T-helper 22 cell (primary cell): ENCODE measurements around the gene SIM2.

Source experiments
- DNase-seq: peaks from one replicate; pipeline ENCODE4 v3.0.0-alpha.2; 2020; ENCODE audit warnings: low read depth

Gene SIM2

DNA sequence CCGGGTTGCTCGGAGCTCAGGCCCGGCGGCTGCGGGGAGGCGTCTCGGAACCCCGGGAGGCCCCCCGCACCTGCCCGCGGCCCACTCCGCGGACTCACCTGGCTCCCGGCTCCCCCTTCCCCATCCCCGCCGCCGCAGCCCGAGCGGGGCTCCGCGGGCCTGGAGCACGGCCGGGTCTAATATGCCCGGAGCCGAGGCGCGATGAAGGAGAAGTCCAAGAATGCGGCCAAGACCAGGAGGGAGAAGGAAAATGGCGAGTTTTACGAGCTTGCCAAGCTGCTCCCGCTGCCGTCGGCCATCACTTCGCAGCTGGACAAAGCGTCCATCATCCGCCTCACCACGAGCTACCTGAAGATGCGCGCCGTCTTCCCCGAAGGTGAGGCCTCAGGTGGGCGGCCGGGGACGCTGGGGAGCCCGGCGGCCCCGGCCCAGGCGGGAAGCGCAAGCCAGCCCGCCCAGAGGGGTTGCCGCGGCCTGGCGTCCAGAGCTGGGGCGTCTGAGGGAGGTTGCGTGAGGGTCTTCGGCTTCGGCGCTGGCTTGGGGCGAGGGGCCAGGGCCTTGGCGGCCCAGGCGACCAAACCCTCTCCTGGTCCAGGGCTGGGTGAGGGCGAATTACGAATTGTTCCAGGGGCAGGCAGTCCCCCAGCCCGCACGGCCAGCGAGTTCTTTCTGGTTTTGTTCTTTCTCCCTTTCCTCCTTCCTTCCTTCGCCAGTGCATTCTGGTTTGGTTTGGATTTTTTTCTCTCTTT lies 805 bp downstream of the SIM2 start:
- DNase-seq: no peak

DNA sequence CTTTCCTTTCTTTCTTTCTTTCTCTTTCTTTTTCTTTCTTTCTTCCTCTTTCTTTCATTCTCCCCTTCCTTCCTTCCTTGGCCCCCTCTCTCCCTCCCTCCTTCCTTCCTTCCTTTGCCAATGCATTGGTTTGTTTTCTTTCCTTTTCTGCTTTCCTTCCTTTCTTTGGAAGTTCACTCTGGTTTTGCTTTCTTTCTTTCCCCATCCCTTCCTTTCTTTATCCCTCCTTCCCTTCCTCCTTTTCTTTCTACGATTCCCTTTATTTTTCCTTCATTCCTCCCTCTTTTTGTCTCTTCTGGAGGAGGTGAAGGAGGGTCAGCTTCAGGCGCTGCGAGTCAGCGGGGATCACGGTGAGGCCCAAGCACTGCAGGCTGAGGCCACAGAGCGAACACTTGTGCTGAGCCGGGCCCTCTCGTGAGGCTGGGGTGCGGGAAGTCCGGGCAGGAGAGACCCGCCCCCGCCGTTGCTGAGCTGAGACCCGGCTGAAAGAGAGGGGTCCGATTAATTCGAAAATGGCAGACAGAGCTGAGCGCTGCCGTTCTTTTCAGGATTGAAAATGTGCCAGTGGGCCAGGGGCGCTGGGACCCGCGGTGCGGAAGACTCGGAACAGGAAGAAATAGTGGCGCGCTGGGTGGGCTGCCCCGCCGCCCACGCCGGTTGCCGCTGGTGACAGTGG lies 1.5 kb downstream of the SIM2 start:
- no peak for DNase-seq

DNA sequence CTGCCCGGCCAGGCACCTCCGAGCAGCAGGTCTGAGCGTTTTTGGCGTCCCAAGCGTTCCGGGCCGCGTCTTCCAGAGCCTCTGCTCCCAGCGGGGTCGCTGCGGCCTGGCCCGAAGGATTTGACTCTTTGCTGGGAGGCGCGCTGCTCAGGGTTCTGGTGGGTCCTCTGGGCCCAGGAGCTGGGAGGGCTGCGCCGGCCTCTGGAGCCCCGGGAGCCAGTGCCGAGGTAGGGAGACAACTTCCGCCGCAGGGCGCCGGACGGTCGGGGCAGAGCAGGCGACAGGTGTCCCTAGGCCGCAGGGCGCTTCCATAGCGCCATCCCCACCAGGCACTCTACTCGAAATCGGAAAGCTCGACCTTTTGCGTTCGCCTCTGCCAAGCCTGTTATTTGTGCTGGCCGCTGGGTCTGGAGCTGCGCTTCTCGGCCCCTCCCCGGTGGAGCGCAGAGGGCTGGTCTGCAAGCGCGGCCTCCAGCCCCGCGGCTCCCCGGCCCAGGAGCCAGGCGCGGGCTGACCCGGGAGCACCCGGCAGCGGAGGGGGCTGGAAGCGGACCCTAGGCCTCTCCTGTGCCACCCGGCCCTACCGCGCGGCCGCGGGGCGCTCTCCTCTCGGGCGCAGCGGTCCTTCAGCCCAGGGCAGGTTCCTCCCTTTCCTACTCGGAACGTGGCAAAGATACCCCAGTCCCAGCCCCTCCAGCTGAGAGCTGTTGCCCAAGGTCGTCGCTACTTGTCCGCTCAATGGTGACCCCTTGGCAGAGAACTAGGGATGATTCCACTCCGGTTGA lies 2.2 kb downstream of the SIM2 start:
- no peak for DNase-seq

DNA sequence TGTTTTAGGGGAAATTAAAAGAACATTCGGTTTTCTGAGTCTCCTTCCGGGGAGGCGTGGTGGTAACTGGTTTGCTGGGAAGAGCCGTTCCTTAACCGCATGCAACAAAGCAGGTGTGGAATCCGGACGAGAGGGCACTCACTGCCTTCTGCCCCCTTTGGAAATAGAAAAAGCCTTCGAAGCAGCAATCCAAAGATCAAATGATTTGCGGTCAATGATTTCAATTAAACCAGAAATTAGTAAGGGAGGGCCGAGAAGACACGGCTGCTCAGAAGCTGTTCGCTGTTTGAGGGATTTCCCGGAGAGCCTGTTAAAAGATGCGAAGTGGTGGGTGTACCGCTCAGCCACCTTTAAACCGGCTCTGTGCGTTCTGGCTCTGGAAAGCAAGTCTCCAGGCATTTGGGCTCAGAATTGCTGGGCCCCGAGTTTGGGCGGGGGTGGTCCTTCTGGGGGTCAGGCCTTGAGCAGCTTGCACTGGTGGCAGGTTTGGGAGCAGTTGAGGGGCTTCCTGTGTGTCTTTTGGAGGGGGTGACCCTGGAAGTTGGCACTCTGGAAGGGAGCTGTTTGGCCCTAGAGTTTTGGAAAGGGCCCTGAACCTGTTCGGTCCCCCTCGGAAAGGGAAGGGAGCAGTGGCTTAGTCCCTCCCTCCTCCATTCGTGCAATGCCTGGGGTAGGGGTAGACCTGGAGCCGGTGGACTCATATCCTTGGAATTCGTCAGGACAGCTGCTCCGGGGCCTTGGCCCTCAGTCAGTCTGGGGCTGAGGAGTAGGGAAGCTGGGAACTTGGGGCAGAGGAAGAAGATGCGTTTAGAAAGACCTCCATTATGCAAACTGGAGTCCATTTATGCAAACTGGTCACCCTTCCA lies 3.1 kb downstream of the SIM2 start:
- no peak for DNase-seq

DNA sequence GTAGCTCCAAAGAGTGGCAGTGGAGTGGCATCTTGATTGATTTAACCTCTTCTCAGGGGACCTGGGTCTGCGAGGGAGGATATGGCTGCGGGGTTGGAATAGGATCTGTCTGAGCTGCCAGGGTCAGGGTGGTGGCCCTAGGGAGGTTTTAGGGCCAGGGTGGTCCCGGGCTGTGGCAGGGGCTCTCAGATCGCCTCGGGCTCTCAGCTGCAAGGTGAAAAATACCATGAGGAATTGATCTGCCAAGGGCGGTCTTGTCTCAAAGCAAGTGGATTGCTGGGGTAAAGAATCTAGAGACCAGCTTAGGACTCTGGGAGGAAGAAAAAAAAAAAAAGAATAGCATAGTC lies 3.7 kb downstream of the SIM2 start:
- no peak for DNase-seq

DNA sequence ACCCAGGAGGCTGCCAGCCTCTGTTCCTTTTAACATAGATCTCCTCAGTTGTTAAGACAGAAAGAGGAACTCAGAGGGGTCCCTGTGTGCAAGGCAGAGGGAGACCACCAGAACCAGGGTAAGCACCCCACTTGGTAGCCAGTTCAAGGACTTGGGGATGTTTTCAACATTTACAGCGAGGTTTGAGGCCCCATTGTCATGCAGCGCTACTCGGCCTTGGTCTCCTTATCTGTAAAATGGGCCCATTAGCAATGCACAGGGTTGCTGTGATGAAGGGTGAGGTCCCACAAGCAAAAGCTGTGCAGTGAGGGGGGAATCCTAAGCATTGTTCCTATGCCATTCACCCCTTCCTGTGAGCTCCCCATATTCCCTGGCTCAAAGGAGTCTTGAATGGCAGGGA lies 4.2 kb downstream of the SIM2 start:
- DNase-seq: no peak

DNA sequence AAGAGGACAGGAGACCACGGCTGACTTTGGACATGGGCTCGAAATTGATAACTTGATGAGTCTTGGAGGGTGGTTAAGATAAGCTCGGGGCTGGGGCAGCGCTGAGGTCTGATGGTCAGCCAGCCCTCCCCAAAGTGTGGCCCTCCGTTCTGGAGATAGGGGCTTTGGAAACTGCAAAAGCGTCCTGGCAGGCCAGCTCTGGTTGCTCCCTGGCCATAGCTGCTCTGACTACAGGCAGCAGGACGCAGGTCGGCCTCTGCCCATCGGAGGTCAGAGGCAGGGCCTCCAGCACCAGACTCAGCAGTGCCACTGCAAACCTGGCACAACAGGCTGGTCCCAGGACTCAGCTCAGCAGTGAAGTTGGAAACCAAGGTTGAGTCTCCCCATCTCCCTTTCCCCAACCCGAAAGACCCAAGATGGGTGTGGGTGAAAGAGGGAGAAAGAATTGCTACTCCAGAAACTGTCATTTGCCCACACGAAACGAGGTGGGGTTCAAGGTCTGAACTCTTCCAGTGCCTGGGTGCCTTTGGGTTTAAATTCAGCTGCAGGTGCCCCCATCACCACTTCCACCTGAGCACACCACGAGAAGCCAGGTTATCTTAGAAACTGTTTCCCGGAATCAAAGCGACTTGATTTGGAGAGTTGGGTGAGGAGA lies 4.8 kb downstream of the SIM2 start:
- no peak for DNase-seq

DNA sequence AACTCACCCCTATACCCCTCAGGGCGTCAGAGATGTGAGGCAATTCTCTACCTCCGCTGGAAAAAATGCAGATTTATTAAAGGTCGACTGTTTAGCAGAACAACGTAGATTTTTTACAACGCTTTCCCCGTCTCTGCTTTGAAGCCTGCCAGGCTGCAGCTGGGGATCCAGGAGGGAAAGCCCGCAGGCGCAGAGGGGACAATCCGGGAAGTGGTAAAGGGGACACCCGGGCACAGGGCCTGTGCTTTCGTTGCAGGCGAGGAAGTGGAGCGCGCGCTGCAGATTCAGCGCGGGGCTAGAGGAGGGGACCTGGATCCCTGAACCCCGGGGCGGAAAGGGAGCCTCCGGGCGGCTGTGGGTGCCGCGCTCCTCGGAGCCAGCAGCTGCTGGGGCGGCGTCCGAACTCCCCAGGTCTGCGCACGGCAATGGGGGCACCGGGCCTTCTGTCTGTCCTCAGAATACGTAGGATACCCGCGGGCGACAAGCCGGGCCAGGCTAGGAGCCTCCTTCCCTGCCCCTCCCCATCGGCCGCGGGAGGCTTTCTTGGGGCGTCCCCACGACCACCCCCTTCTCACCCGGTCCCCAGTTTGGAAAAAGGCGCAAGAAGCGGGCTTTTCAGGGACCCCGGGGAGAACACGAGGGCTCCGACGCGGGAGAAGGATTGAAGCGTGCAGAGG lies 5.5 kb downstream of the SIM2 start:
- no peak for DNase-seq

DNA sequence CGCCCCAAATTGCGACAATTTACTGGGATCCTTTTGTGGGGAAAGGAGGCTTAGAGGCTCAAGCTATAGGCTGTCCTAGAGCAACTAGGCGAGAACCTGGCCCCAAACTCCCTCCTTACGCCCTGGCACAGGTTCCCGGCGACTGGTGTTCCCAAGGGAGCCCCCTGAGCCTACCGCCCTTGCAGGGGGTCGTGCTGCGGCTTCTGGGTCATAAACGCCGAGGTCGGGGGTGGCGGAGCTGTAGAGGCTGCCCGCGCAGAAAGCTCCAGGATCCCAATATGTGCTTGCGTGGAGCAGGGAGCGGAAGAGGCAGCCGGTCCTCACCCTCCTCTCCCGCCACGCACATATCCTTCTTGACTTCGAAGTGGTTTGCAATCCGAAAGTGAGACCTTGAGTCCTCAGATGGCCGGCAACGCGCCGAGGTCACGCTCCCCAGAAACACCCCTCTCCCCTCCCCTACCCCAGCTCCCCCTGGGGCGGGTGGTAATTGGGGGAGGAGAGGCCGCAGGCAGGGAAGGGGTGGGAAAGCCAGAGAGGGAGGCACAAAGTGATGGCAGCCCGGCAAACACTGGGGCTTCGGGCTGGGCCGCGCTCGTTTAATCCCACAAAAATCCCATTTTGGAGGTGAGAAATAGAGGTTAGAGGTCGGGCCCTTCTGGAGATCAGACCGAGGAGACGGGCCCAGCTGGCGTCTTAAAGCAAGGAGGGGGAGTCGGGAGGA lies 6.2 kb downstream of the SIM2 start:
- no peak for DNase-seq

DNA sequence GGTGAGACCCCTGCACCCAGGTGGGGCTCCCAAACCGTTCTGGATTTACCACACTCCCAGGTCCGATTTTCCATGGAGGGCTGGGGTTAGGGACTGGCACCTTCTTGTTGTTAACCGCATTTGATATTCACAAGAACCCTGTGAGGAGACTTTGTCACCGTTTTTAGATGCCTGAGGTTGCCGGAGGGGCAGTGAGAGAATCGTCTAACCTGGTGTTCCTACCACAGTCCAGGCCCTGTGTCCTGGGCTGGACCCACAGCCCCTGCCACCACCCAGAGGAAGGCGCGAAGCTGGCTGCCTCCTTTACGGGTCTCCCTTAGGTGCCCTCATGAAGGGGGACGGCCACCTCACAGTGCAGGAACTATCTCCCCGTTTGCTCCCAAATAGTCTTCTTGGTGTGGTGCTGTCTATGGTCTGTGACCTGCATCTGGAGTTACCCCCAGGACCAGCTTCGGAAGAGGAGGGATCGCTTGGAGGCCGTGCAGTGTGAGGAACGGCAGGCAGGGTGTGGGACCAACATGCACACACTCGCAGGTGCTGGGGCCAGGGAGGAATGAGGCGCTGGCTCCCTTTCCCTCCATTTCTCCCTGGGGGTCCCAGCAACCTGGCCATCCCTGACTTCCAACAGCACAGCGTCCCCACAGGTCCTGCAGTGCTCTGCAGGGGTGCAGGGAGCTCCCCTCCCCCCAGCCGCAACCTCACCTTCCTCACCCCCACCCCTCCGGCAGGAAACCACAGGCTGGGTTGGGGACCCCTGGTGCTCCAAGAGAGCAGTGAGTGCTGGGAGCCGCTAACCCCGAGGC lies 7.0 kb downstream of the SIM2 start:
- DNase-seq: no peak

DNA sequence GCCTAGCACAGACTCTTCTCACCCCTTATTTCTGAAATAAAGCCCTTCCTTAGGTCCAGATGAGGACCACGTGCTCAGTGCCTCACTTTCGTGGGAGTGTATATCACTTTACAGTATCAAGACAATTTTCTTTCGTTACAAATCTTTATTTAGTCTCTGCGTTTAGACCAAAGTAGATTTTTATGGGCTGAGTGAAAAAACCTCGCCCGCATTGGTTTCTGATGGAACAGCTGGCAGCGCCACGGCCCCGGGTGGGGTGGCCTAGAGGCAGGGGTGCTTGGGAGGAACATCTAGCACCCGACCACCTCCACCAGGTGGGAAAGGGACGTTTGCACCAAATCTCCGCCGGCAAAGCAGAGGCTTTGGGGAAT lies 7.6 kb downstream of the SIM2 start:
- DNase-seq: no peak

DNA sequence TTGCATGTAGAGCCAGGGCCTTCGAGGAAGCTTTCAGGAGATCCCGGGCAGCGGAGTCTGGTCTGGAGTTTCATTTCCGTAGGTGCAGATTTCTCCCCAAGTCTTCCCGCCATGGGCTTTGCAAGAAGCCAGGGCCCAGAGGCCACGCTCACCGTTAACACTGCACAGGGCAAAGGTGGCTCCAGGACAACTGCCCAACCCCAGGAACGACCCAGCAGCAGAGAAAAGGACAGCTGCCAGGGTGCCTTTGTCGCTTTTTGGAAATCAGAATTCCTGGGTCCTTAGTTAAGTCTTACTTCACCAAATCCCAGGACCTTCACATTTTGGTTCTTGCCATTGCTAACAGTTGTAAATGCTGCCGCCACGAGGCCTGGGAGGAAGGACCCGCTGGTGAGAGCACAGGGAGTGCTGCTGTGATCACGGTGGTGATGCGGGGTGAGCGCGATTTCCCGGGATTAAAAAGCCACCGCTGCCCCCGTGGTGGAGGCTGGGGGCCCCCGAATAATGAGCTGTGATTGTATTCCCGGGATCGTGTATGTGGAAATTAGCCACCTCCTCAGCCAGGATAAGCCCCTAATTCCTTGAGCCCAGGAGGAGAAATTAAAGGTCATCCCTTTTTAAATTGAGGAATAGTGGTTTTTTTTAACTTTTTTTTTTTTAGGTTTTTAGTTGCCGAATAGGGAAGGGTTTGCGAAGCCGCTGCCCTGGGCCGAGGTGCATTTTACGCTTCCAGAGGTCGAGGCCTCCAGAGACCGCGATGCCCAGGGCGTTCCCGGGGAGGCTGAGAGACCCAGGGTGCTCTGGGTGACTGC lies 8.2 kb downstream of the SIM2 start:
- DNase-seq: no peak

DNA sequence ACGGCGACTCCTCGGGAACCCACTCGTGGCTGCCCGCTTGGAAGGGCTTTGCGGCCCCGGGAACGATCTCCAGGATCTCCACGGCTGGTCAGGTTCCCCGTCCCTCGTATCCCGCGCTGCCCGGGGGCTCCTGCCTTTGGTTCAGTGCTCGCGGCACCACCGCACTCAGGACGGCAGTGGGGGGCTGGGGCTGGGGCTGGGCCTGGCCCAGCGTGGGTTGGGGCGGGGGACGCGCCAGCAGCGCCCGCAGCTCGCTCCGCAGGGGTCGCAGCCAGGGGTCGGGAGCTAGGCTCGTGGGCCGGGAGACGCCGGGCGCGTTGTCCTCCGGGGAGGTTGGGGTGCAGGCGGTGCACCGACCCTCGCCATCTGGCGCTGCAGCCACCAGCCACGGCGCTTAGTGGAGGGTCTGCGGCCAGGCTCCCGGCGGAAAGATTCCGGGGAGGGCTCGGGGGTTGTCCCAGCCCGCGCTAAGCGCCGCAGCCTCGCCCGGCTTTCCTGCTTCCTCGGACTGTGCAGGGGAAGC lies 8.9 kb downstream of the SIM2 start:
- DNase-seq: no peak

DNA sequence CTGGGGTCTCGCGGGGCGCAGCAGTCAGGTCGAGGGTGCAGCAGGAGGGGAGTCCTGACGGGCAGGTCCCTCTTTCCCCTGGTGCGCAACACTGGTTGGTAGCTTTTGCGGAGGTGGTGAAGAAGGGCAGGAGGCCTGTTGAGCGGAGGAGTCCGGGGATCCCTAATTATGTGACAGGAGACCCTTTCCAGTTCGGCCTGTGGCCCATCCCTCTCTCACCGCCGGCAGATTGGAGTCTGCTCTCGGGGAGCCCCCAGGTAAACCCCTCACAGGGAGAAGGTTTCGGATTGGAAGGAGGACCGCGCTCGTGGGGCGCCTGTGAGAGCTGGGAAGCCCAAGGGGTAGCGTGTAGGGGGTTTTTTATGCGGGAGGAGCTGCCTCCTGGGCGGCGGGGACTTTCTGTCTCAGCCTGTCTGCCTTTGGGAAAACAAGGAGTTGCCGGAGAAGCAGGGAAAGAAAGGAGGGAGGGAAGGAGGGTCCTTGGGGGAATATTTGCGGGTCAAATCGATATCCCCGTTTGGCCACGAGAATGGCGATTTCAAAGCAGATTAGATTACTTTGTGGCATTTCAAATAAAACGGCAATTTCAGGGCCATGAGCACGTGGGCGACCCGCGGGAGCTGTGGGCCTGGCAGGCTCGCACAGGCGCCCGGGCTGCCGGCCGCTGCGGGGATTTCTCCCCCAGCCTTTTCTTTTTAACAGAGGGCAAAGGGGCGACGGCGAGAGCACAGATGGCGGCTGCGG lies 9.5 kb downstream of the SIM2 start:
- DNase-seq: no peak

DNA sequence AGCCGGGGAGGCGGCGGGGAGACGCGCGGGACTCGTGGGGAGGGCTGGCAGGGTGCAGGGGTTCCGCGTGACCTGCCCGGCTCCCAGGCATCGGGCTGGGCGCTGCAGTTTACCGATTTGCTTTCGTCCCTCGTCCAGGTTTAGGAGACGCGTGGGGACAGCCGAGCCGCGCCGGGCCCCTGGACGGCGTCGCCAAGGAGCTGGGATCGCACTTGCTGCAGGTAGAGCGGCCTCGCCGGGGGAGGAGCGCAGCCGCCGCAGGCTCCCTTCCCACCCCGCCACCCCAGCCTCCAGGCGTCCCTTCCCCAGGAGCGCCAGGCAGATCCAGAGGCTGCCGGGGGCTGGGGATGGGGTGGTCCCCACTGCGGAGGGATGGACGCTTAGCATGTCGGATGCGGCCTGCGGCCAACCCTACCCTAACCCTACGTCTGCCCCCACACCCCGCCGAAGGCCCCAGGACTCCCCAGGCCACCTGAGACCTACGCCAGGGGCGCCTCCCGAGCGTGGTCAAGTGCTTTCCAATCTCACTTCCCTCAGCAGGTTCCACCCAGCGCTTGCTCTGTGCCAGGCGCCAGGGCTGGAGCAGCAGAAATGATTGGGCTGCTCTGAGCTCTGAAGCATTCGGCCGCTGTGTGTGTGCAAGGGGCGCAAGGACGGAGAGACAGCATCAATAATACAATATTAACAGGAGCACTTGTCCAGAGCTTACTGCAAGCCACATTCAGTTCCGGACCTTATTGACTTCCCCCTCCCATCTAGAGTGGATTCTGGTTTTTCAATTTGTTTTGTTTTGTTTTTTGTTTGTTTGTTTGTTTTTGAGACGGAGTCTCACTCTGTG lies 10.3 kb downstream of the SIM2 start:
- DNase-seq: no peak

DNA sequence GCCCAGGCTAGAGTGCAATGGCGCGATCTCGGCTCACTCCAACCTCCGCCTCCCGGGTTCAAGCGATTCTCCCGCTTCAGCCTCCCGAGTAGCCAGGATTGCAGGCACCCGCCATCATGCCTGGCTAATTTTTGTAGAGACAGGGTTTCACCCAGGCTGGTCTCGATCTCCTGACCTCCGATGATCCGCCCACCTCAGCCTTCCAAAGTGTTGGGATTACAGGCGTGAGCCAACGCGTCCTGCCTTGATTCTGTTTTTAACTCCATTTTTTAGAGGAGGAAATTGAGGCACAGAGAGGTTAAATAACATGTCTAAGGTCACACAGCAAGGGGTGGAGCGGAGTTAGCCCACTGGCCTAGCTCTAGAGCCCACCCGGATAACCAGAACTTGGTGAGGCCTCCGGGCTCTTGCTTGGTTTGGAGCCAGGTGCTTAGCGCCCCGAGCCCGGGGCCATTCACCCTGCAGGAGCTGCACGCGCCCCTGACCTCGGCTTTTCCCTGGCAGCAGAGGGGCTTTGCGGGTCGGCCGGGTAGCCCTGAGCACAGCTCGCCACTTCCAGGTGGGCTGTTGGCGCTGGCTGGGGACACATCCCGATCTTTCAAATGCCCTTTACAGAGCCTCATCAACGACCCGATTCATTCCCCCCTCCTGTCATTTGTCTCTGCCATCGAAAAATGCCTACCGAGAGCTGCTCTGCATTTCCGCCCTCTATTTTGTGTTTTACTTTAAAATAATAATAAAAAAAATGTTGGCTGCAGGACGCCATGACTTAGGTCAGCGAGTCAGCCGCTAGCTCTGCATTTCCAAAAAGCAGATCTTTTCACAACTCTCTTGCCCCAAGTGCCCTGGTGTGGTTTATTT lies 11.2 kb downstream of the SIM2 start:
- no peak for DNase-seq
